Subcutaneous adipose tissue (tissue), 4 donors: ENCODE results near the gene HECW1. TPM values are rescaled to one million over a fixed set of nuclear protein-coding genes. Genes with fewer than 3 reads are reported as not detected.

Experiments used
- total RNA-seq, 4 donors: library from RNA; depleted of rRNA; stranded (reverse); fragments of >200 nt; gene quantifications; one replicate each; pipeline ENCODE4 v1.1.0, GENCODE V29; 2016
- TF ChIP-seq, protein P1 (sequence below): fragments of 450-650 bp; IDR thresholded peaks from one replicate; pipeline ENCODE4 v1.5.1; 2016; ENCODE audit warnings: low read depth, mild to moderate bottlenecking, control low read depth, antibody characterized with exemption, moderate library complexity

HECW1 gene
- total RNA-seq, 4 donors from 2014 or later = 0.38 to 2.2 (median 0.80) TPM

- TF ChIP-seq, protein P1, sequence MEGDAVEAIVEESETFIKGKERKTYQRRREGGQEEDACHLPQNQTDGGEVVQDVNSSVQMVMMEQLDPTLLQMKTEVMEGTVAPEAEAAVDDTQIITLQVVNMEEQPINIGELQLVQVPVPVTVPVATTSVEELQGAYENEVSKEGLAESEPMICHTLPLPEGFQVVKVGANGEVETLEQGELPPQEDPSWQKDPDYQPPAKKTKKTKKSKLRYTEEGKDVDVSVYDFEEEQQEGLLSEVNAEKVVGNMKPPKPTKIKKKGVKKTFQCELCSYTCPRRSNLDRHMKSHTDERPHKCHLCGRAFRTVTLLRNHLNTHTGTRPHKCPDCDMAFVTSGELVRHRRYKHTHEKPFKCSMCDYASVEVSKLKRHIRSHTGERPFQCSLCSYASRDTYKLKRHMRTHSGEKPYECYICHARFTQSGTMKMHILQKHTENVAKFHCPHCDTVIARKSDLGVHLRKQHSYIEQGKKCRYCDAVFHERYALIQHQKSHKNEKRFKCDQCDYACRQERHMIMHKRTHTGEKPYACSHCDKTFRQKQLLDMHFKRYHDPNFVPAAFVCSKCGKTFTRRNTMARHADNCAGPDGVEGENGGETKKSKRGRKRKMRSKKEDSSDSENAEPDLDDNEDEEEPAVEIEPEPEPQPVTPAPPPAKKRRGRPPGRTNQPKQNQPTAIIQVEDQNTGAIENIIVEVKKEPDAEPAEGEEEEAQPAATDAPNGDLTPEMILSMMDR = no peak
Measured at GRCh38 chr7:43406961-43407360, 294.5 kb downstream of the HECW1 start.

DNA sequence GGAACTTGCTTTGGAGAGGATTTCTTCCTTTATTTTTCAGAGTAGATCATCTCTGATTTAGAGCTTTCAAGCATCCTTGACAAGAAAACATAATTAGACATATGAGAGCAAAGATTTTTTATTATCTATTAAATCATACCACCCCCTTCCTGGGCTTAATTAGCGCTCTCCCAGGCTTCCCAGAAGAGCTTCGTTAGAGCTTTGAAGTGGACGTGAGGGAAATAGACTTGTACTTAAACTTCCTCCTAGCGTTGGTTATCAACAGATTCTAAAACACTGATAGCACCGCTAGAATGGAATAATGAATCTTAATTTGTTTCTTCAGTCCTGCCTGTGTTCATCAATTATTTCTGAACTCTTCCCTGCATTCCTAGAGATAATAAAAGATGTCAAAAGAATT, 296.5 kb downstream of the HECW1 start:
- TF ChIP-seq, protein P1 = no peak

- TF ChIP-seq, protein P1 = no peak
Measured at GRCh38 chr7:43417455-43417854, 305.0 kb downstream of the HECW1 start.

DNA sequence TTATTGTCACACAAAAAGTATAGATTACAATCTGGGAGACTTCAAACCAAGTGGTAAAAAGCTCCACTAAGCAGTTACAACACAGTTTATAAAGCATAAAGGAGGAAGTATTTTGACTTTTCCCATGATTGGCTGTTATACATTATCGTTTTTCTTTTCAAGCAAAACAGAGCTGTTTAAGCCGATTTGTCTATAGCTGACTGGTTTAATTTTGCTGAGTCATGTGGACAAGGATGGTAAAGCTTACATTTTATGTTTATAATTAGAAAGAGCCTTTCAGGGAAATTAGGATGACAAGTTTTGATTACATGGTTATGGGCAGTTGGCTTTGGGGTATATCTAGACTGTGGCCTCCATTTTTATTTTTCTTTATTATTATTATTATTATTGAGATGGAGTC, 318.0 kb downstream of the HECW1 start:
- TF ChIP-seq, protein P1 = no peak

DNA sequence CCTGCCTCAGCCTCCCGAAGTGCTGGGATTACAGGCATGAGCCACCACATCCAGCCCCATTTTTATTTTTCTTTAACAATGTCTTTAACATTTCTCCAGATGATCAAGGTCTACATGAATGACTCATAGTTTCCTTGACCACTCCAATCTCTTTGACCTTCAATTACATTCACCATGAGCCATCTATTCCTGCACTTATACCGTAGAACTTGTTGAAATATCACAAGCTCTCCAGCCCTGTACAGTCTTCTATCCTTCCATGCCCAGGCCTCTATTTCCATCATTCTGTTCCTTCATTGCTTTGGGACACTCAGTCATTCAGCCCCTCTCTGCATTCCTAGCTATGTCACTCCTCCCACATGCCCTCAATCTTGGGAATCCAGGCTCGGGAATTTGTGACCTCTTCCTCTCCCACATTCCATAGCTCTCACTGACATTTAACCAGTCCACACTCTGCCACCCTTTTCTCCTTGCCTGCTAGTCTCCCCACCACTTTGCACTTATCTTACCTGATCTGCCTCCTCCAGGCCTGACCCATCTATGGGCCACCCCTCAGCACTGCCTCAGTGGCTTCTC, 318.7 kb downstream of the HECW1 start:
- TF ChIP-seq, protein P1 = no peak

DNA sequence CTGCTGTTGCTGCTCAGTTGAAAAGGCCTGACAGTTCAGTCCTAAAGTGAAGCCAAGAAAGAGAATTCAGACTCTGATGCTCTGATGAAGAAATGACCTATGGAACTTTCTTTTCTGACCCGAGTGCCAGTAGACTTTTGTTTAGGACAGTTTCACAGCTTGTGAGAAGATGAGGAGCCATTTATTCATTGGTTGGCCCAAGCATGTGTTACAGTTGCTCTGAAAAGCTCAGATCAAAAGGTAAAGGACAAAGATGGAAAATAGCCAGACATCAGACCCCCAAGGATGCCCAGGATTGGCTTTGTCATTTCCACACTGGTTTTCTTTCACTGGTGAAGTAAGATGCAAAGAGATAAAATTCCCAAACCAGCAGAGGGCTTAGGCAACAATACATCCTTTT, 321.2 kb downstream of the HECW1 start:
- TF ChIP-seq, protein P1 = no peak

- TF ChIP-seq, protein P1 = no peak
Measured at GRCh38 chr7:43437001-43437400, 324.6 kb downstream of the HECW1 start.
